Gastrocnemius medialis (tissue), 4 donors: ENCODE data around the gene FXYD2.

Experiments
- POLR2A ChIP-seq, 2 donors: fragments of 450-650 bp; IDR thresholded peaks; one replicate each; pipeline ENCODE4 v1.6.1; 2017; ENCODE audit warnings: antibody characterized with exemption in 2 of 2, mild to moderate bottlenecking in 2 of 2, moderate library complexity in 2 of 2
- TF ChIP-seq, protein P1 (sequence below), 5 experiments: fragments of 450-650 bp in 3 of 5; fragments of 200-600 bp in 2 of 5; sonication (generic) in 2 of 5; IDR thresholded peaks in 4 of 5; conservative IDR thresholded peaks in 1 of 5; 1 replicate in 4 of 5; 2 replicates in 1 of 5; pipeline ENCODE4 v1.5.1; 2016 to 2019; ENCODE audit warnings: antibody characterized with exemption in 5 of 5, mild to moderate bottlenecking in 3 of 5, moderate library complexity in 3 of 5

GRCh38 chr11:117852309-117852708, 27.8 kb upstream of the FXYD2 start:
- TF ChIP-seq, protein P1, sequence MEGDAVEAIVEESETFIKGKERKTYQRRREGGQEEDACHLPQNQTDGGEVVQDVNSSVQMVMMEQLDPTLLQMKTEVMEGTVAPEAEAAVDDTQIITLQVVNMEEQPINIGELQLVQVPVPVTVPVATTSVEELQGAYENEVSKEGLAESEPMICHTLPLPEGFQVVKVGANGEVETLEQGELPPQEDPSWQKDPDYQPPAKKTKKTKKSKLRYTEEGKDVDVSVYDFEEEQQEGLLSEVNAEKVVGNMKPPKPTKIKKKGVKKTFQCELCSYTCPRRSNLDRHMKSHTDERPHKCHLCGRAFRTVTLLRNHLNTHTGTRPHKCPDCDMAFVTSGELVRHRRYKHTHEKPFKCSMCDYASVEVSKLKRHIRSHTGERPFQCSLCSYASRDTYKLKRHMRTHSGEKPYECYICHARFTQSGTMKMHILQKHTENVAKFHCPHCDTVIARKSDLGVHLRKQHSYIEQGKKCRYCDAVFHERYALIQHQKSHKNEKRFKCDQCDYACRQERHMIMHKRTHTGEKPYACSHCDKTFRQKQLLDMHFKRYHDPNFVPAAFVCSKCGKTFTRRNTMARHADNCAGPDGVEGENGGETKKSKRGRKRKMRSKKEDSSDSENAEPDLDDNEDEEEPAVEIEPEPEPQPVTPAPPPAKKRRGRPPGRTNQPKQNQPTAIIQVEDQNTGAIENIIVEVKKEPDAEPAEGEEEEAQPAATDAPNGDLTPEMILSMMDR (IDR thresholded peaks at IDR 0.05 in 4 of 5, conservative IDR thresholded peaks at IDR 0.05 in 1 of 5): no peak
- TF ChIP-seq POLR2A (IDR thresholded peaks at IDR 0.05): no peak
